ENCODE data around the gene ZCCHC7. TPM values are rescaled to one million over a fixed set of nuclear protein-coding genes. Genes with fewer than 3 reads are reported as not detected.
"Not testable (repeated sequence)": the region's sequence is repeated elsewhere in the genome, so short reads cannot be mapped to it uniquely, and the experiment has no call there.

ZCCHC7 gene
- total RNA-seq, 4 donors from 2014 or later: 12.4 to 56.9 (median 17.7) TPM

- Histone ChIP-seq H3K9me3 (no peaks in the 10 kb centered on the region), H3K4me3 (no peak overlapping the region), H3K27ac (no peak overlapping the region), H3K27me3 (no peaks in the 10 kb centered on the region), H3K4me1 (peaks cover 0 to 24% (median 3%) of the 10 kb centered on the region in 4 donors), H3K36me3 (no peaks in the 10 kb centered on the region)
- TF ChIP-seq POLR2A (IDR thresholded peaks at IDR 0.05): no peak
- TF ChIP-seq, protein P1, sequence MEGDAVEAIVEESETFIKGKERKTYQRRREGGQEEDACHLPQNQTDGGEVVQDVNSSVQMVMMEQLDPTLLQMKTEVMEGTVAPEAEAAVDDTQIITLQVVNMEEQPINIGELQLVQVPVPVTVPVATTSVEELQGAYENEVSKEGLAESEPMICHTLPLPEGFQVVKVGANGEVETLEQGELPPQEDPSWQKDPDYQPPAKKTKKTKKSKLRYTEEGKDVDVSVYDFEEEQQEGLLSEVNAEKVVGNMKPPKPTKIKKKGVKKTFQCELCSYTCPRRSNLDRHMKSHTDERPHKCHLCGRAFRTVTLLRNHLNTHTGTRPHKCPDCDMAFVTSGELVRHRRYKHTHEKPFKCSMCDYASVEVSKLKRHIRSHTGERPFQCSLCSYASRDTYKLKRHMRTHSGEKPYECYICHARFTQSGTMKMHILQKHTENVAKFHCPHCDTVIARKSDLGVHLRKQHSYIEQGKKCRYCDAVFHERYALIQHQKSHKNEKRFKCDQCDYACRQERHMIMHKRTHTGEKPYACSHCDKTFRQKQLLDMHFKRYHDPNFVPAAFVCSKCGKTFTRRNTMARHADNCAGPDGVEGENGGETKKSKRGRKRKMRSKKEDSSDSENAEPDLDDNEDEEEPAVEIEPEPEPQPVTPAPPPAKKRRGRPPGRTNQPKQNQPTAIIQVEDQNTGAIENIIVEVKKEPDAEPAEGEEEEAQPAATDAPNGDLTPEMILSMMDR (IDR thresholded peaks at IDR 0.05): no peak
- DNase-seq: no peak
These were observed 177.2 kb downstream of the ZCCHC7 start for GRCh38 chr9:37297592-37297991.

DNA sequence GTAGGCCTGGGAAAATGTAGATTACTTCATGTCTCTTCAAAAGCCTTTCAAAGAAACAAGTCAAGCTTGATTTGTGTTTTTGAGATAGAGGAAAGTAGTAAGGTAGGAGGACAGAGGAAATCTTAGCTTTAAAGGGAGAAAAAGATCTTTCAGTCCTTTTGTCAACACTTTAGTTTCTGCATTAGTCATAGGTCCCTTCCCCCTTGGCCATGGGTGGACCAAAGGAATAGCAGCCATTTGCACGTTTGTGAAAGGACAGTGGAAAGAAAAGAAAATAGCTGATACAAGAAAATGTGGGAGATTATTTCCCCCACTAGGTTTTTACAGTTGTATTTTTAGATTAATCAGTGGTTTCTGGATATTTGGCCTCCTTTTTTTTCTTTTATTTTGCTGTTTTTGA, 180.2 kb downstream of the ZCCHC7 start:
- TF ChIP-seq, protein P1 (IDR thresholded peaks at IDR 0.05): no peak
- TF ChIP-seq POLR2A (IDR thresholded peaks at IDR 0.05): no peak
- Histone ChIP-seq H3K4me3 (no peak overlapping the region), H3K27me3 (no peaks in the 10 kb centered on the region), H3K4me1 (peaks cover 0 to 16% (median 3%) of the 10 kb centered on the region in 4 donors), H3K9me3 (no peaks in the 10 kb centered on the region), H3K36me3 (peaks cover 0 to 7% (median 0%) of the 10 kb centered on the region in 3 donors), H3K27ac (no peak overlapping the region)
- DNase-seq: no peak

DNA sequence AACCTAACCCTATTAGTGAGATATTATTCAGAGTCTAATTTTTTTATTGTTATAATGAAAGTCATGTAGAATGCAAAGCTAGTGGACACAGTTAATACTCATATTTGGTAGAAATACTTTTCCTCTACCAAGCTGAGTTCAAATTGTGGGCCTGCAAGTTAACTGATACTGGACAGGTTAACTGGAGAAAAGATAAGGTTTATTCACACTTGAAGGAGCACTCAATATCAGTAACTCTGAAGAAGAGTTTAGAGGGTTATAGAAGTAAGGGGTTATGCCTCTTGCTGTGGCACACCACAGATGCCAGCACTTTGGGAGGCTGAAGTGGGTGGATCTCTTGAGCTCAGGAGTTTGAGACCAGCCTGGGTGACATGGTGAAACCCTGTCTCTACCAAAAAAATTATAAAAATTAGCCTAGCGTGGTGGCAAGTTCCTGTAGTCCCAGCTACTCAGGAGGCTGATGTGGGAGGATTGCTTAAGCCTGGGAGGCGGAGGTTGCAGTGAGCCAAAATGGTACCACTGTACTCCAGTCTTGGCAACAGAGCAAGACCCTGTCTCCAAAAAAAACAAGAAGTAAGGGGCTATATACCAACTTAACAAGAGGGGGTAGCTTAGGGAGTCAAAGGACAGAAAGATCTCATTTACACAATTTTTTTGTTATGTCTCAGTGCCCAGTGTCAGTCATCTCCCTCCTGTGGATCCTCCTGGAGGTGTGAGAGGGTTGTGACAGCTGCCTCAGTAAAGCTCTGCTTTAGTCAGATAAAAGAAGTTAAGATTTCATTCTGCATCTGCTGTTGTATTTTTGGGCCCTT, 180.9 kb downstream of the ZCCHC7 start:
- Histone ChIP-seq H3K36me3 (peaks cover 0 to 14% (median 0%) of the 10 kb centered on the region in 3 donors), H3K27ac (peak overlapping the region in 2 of 4 donors; percentile 17 to 47), H3K27me3 (no peaks in the 10 kb centered on the region), H3K9me3 (no peaks in the 10 kb centered on the region), H3K4me1 (peaks cover 0 to 16% (median 3%) of the 10 kb centered on the region in 4 donors), H3K4me3 (no peak overlapping the region)
- no peak for DNase-seq
- TF ChIP-seq, protein P1 (IDR thresholded peaks at IDR 0.05): no peak
- TF ChIP-seq POLR2A (IDR thresholded peaks at IDR 0.05): no peak

GRCh38 chr9:37301854-37302172, 181.4 kb downstream of the ZCCHC7 start:
- peaks cover 0 to 17% (median 0%) of the 10 kb centered on the region in 3 donors for H3K36me3 ChIP-seq
- peaks cover 0 to 16% (median 3%) of the 10 kb centered on the region in 4 donors for H3K4me1 ChIP-seq
- no peak overlapping the region for H3K4me3 ChIP-seq
- DNase-seq: no peak
- no peaks in the 10 kb centered on the region for H3K9me3 ChIP-seq
- TF ChIP-seq, protein P1 (IDR thresholded peaks at IDR 0.05): no peak
- TF ChIP-seq POLR2A (IDR thresholded peaks at IDR 0.05): no peak
- peak overlapping the region in 2 of 4 donors; percentile 17 to 47 for H3K27ac ChIP-seq
- no peaks in the 10 kb centered on the region for H3K27me3 ChIP-seq

DNA sequence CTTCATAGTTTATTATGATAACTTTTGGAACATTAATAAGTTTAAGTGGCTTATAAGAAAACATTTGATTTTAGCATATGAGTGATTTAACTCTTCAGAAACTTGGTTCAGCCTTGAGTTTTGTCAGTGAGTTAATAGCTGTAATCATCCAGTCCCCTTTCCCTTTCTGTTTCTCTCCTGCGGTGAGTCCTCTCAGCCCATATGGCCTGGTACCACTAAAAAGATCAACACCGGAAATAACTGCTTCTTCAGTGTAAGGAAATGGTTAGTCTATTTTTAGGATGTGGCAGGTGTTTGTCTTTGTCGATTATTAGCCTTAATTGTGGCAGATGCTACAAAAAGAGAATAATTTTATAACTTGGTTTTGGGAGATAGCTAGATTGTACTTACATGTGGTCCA, 181.9 kb downstream of the ZCCHC7 start:
- no peak overlapping the region for H3K4me3 ChIP-seq
- DNase-seq: peak in 2 of 3 donors; percentile 54 to 58
- no peak for TF ChIP-seq POLR2A (IDR thresholded peaks at IDR 0.05)
- TF ChIP-seq, protein P1 (IDR thresholded peaks at IDR 0.05): no peak
- no peaks in the 10 kb centered on the region for H3K27me3 ChIP-seq
- peak overlapping the region in 2 of 4 donors; percentile 17 to 57 for H3K27ac ChIP-seq
- peaks cover 0 to 17% (median 0%) of the 10 kb centered on the region in 3 donors for H3K36me3 ChIP-seq
- H3K9me3 ChIP-seq: no peaks in the 10 kb centered on the region
- H3K4me1 ChIP-seq: peaks cover 0 to 16% (median 3%) of the 10 kb centered on the region in 4 donors

- H3K27ac ChIP-seq: peak overlapping the region in 2 of 4 donors; percentile 9 to 57
- not testable (repeated sequence) for DNase-seq, H3K27me3 ChIP-seq, H3K9me3 ChIP-seq, H3K4me3 ChIP-seq
- peaks cover 0 to 16% (median 3%) of the 10 kb centered on the region in 4 donors for H3K4me1 ChIP-seq
- H3K36me3 ChIP-seq: peaks cover 0 to 17% (median 0%) of the 10 kb centered on the region in 3 donors
These were observed 182.9 kb downstream of the ZCCHC7 start for GRCh38 chr9:37303272-37303671.
